HG02943 (cell line): Measurements from ENCODE around the gene ERCC2.
"Not testable (repeated sequence)": the region's sequence is repeated elsewhere in the genome, so short reads cannot be mapped to it uniquely, and the experiment has no call there.

Source experiments
- ATAC-seq: cut with Tn5 transposase; IDR thresholded peaks from one replicate; pipeline ENCODE4 v1.9.1; 2021; ENCODE audit warnings: mild to moderate bottlenecking, low read depth, moderate library complexity; ENCODE audit not compliant: unreplicated experiment

Gene ERCC2

DNA sequence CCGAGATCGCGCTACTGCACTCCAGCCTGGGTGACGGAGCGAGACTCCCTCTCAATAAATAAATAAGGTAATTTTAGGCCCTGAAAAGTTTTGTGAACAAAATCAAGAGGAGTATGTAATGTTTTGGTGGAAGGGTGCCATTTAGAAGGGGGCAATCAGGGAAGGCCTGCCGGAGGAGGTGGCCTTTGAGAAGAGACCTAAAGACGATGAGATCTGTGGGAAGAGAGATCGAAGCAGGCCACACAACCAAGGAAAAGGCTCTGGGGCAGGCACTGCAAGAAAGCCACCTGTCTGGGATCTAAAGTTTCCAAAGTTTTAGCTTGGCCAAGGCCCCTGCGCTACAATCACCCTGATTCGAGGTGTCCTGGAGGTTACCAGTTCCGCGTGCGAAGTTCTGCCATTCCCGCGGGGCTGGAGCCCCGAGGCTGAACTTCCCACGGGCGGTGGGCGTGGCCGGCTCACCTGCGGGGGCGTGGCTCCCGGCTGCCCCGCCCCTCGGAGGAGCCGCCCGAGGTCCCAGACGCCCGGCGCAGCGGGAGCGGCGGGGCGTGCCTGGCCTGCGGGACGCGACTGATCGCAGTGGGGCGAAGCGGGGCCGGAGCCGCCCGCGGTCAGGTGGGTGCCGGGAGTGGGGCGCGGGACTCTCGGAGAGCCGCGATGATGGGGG, 30.0 kb downstream of the ERCC2 start, which contains the start of gene KLC3:
KLC3 (plus strand) TSS at position 519 of the 667 bp plus-strand sequence. CDS start 4,792 bp downstream, outside the sequence.
- no peak for ATAC-seq

DNA sequence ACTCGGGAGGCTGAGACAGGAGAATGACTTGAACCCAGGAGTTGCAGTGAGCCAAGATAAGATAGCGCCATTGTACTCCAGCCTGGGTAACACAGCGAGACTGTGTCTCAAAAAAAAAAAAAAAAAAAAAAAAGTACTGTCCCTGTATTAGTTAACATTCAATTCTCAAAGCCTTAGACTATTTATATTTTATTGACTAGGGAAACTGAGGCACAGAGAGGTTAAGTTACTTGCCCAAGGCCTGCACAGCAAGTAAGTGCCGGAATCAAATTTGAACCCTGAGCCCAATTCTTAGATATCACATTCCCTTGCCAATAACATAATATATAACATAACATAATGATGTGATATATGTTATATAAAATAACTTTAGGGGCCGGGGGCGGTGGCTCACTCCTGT, 30.7 kb downstream of the ERCC2 start:
- ATAC-seq: no peak

DNA sequence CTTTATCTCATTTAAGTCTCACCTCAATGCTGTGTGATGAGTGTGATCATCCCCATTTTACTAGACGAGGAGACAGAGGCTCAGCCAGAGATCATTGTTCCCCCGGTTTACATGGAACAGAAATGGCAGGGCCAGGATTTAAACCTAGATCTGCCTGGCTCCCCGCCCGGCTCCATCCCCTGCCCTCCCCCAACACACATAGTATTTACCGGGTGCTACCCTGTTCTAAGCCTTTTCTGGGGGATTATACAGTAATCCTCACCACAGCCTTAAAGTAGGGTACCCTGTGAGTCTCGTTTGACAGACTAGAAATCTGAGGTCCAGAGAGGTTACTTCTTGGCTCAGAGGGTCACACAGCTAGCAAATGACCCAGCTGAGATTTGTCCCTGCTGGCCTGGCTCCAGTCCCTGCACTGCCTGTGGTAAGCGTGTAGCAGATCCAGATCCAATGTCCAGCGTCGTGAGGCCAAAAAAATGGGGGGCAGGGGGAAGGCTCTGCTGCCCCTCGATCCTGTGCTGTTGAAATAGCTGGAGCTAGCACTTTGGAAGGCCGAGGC, 33.6 kb downstream of the ERCC2 start:
- no peak for ATAC-seq

DNA sequence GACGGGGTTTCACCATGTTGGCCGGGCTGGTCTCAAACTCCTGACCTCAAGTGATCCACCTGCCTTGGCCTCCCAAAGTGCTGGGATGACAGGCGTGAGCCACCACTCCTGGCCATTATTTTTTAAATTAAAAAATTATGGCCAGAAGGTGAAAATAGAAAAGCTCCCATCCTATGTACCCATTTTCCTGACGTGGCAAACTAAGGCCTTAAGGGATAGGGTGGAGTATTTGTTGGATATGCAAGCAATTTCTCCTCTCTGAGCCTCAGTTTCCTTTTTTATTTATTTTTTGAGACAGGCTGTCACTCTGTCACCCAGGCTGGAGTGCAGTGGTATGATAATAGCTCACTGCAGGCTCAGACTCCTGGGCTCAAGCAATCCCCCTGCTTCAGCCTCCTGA, 35.5 kb downstream of the ERCC2 start:
- not testable (repeated sequence) for ATAC-seq

DNA sequence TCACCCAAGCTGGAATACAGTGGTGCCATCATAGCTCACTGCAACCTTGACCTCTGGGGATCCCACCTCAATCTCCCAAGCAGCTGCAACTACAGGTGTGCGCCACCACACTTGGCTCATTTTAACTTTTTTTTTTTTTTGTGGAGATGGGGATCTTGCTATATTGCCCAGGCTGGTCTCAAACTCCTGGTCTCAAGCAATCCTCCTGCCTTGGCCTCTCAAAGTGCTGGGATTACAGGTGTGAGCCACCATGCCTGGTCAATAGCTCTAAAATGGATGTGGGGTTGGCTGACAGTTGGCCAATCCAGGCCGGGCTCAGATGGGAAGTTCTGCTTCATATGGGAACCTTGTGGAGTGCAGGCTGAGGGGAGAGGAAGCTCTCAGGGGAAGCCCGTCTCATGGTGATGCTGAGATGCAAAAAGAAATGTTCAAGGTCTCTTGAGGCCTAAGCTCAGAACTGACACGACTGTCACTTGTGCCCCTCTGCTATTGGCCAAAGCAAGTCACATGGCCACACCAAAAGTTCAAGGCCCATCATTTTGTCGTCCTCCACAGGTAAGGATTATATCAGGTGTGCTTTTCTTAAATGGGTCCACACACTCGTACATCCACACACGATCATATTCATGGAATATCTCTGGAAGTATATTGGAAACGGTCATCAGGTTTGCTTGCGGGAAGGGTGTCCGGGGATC, 36.6 kb downstream of the ERCC2 start:
- no peak for ATAC-seq

DNA sequence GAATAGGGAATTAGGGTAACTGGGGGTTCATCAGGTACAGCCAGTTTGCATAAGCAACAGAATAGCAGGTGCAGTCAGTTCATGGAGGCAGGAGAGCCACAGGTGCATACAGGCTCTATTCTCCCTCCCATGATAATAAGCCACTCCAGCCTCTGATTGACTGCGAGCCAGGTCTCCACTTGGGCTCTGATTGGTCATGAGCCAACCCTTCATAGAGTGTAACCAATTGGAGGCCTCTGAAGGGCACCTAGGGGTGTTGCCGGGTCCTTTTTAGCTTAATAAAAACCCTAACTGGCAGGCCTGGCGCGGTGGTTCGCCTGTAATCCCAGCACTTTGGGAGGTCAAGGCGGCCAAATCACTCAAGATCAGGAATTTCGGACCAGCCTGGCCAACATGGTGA, 39.0 kb downstream of the ERCC2 start:
- ATAC-seq: no peak

DNA sequence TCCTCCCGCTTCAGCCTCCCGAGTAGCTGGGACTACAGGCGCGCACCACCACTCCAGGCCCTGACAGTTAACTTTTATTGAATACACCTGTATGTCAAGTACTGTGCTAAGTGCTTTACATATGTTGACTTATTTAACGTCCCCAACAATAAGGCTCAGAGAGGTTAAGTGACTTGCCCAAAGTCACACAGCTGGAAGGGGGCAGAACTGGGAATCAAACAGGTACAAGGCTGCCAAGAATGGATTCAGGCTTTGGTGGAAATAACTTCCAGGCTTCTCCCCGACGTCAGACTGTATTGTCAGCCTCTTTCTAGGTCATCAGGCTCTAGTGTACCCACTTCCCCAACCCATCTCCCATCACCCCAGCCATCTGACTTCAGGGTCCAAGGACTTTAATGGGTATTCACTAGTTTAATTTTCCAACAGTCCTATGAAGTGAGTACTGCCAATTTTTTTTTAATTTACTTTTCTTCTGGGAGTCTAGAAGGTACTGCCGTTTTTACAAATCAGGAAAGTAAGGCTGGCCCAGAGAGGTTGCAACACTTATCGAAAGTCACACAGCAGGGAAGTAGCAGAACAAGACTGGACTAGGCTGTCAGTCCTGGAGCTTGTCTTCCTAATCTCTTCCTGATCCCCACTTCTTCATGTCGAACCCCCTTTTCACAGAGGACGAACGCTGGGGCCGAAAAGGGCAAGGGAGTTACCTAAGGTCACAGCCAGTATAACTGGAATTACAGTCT, 42.8 kb downstream of the ERCC2 start:
- no peak for ATAC-seq

DNA sequence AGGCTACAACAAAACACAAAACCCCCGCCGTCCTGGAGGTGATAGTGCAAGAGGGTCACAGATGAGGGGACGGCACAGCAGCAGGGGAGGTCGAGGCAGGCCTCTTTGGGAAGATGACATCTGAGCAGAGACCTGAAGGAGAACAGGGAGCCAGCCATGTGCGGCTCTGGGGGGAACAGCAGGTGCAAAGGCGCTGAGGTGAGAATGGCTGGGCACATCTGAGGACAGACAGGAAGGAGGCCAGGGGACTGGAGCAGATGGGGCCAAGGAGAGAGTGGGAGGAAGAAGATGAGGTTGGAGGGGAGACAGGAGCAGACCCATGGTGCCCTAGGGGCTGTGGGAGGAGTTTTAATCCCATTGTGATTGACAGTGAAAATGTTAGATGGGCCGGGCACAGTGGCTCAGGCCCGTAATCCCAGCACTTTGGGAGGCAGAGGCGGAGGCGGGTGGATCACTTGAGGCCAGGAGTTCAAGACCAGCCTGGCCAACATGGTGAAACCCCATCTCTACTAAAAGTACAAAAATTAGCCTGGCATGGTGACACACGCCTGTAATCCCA, 45.9 kb downstream of the ERCC2 start:
- ATAC-seq: no peak

DNA sequence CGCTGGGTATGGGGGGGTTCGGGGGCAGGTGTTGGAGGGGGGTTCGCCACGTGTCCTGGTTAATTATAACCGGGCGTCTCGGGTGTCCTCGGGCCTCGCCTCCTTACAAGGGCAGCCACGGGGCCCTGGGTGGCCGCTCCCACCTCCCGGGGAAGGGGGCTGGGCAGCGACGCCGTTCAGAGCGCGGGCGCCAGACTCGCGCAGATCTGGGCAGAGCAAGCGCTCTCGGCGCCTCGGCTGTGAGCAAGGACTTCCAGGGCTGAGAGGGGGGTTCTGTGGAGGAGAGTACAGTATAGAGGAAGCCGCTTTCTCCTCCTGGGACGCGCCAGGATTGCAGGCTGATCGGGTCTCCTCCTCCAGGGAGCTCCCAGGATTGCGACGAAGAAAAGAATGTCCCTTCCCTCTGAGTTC, 46.7 kb downstream of the ERCC2 start:
- no peak for ATAC-seq

DNA sequence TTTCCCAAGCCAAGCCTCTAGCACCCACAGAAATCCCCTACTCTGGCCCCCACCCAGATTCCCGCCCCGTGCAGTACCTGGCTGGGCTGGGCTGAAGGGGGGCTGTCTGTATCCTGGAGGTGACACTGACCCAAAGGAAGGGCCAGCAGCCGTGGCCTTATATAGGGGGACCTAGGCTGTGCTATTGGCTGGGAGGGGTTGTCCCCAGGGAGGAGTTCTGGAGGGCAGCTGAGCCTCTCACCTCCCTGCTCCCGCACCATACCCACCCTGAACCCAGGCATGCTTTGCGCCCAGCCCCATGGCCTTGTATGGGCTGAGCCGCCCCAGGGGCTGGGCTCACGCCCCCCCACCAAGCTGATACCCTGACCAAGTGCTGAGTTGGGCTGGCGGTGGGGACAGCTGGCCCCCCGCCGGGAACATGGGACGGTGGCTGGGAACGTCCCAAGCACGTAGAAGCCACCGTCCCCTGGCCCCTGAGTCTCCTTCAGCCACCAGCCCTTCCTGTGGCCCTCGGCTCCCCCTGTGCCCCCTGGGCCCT, 47.6 kb downstream of the ERCC2 start, which contains the start of gene CKM:
CKM (minus strand) TSS at position 132 of the 538 bp plus-strand sequence. CDS start 3,162 bp downstream, outside the sequence.
- ATAC-seq: no peak

DNA sequence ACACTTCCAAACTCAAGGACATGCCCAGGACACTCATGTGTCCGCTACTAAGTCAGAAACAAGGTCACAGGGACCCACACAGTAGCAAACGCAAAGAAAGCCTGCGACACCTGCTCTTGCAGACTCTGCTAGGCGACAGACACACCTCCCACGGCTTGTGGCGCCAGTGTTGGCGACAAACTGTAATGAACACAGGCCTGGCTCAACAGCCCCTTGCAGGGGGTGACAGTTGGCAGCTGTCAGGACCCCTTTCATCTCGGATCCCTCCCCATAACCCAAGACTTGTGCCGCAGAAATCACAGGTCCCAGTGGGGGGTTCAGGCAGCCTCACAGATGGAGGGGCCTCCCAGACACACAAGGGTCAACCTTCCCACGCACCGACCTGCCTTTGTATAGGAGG, 48.1 kb downstream of the ERCC2 start:
- no peak for ATAC-seq

DNA sequence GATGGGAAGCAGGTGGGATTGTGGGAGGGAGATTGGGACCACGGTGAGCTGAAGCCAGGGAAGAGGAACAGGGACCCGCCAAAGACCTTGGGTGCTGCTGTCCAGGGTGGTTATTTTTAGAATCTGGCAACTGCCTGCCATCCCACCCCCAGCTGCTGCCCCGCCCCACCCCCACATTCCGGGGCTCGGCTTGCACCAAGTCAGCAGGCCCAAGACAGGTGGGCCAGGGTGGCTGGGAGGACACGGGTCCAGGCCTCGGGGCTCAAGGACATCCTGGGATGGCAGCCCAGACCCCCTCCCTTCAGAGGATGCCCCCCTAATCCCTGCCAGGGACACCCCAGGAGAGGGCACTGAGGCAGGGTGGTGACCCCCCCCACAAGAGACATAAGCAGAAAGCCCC, 48.5 kb downstream of the ERCC2 start:
- no peak for ATAC-seq

DNA sequence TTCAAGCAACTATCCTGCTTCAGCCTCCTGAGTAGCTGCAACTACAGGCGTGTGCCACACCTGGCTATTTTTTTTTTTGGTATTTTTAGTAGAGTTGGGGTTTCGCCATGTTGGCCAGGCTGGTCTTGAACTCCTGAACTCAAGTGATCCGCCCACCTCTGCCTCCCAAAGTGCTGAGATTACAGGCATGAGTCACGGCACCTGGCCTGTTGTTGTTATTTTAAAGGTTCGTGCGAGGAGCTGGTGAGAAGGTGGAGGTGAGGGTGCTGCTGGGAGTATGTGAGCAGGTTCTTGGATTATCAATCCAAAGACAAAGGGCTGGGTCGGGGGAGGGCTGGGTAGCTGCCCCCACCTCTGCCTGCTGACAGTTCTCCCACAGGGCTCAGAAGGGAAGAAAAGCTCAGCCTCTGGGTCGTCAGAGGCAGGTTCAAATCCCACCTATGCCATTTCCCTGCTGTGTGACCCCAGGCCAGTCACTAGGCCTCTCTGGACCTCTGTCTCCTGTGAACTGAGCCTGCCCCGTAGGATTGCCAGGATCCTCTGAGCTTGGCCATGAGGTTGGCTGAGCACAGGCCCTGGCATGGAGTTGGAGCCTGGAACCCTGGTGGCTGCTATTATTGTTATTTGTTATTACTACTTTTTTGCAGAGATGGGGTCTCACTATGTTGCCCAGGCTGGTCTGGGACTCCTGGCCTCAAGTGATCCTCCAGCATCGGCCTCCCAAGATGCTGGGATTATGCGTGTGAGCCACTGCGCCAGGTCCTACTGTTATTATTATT, 49.2 kb downstream of the ERCC2 start:
- ATAC-seq: no peak

DNA sequence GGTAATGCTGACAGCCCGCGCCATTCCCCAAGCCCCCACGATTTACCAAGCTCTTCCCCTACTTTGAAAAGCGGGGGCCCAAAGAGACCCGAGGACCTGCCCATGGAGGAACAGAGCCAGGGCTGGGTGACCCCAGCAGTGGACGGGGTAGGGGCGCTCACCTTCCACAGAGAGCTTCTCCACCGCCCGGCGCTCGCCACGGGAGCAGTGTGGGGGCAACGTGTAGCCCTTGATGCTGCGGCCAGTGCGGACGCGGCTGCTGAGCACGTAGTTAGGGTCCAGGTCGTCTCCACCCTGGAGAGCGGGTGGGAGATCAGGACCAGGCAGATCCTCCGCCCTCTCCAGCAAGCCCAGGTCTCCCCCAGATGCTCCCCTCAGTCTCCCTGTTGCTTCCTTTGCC, 55.1 kb downstream of the ERCC2 start:
- no peak for ATAC-seq

DNA sequence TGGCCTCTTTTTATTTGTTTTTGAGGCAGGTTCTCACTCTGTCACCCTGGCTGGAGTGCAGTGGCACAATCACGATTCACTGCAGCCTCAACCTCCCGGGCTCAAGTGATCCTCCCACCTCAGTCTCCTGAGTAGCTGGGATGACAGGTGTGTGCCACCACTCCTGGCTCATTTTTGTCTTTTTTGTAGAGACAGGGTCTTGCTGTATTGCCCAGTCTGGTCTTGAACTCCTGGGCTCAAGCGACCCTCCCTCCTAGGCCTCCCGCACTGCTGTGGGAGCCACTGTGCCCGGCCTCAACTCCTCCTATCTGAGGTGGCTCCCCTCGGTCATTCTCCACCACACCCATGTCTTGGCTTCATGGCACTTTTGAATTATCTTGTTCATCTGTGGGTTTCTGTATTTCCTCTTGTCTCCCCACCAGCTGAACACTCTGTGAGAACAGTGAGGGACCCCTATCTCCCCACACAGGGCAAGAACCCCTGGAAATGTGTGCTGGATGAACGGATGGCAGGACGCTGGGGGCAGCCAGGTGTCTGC, 55.6 kb downstream of the ERCC2 start:
- ATAC-seq: no peak

DNA sequence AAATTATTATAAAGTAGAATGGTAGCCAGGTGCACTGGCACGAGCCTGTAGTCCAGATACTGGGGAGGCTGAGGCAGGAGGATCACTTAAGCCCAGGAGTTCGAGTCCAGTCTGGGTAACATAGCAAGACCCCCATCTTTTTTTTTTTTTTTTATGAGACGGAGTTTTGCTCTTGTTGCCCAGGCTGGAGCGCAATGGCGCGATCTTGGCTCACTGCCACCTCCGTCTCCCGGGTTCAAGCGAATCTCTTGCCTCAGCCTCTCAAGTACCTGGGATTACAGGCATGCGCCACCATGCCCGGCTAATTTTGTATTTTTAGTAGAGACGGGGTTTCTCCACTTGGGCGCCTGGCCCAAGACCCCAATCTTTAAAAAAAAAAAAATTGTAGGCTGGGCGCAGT, 58.1 kb downstream of the ERCC2 start:
- not testable (repeated sequence) for ATAC-seq

DNA sequence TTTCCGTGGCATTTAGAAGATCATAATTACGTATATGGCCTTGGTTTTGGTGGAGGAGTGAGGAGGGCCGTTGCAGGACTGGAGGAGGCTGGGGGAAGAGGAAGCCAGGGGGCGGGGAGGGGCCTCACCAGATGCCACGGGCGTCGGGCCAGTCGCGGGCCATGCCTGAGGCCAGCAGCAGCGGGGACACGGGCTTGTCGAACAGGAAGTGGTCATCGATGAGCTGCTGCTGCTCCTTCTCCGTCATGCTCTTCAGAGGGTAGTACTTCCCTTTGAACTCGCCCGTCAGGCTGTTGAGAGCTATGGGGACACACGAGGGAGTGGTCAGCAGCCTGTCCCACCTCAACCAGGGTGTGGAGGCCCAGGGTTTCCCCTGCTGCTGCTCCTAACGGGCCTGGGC, 58.8 kb downstream of the ERCC2 start:
- ATAC-seq: no peak

DNA sequence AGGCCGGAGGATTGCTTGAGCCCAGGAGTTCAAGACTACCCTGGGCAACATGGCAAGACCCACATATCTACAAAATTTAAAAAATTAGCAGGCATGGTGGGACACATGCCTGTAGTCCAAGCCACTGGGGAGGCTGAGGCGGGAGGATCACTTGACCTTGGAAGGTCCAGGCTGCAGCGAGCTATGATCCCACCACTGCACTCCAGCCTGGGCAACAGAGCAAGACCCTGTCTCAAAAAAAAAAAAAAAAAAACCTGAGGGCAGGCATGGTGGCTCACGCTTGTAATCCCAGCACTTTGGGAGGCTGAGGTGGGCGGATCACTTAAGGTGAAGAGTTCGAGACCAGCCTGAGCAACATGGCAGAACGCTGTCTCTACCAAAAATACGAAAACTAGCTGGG, 61.1 kb downstream of the ERCC2 start:
- not testable (repeated sequence) for ATAC-seq

DNA sequence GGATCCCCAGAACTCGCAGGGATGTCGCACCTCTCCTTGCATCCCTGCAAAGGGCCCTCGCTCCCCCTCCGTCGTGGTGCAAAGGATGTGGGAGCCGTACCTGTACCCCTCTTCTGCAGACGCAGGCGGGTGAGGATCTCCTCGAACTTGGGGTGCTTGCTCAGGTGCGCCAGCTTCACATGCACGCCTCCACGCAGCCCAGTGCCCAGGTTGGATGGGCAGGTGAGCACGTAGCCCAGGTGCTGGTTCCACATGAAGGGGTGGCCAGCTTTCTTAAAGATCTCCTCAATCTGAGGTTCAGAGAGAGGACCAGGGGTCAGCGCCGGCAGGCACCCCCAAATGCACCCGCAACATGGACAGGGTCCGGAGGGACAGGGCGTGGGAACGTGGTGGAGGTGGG, 63.0 kb downstream of the ERCC2 start:
- no peak for ATAC-seq
